GM19372 (cell line): ENCODE data around the gene FNDC3B.
"Not testable (repeated sequence)": the region's sequence is repeated elsewhere in the genome, so short reads cannot be mapped to it uniquely, and the experiment has no call there.

Experiments
- ATAC-seq: cut with Tn5 transposase; IDR thresholded peaks from one replicate; pipeline ENCODE4 v1.9.1; 2021; ENCODE audit warnings: mild to moderate bottlenecking, low read depth, moderate library complexity; ENCODE audit not compliant: unreplicated experiment

Gene FNDC3B

DNA sequence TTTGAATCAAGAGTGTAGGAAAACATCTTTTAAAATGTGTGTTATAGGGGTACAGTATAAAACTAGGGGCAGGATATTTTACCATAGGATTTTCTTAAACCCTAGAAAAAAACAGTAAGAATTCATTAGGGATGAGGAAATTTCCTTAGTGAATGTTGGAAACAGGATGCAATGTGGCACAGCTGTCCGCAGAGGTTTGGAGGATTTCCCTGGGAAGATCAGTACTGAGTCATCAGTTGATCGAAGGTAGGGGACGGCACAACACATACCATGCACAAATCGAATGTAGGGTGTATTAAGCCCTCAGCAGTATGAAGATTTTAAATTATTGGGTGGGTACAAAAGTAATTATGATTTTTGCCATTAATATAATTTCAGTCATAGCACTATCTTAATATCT, 49.9 kb downstream of the FNDC3B start:
- ATAC-seq: no peak

DNA sequence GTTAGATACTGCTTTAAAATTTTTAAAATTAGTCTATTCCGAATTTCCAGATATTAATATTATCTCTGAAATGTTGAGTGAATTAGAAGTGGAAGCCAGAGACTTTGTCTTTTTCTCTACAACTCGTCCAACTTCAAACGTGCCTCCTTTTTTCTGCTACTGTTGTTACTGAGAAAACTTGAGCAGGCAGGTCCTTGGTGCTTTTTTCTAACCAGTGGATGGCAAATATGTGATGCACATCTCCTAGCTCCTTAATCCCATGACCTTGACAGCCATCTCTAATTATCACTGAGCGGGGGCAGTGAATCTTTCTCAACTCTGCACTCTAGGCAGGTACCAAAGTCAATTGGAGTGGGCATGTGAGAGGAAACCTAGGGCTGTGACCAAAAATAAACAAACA, 50.7 kb downstream of the FNDC3B start:
- no peak for ATAC-seq

DNA sequence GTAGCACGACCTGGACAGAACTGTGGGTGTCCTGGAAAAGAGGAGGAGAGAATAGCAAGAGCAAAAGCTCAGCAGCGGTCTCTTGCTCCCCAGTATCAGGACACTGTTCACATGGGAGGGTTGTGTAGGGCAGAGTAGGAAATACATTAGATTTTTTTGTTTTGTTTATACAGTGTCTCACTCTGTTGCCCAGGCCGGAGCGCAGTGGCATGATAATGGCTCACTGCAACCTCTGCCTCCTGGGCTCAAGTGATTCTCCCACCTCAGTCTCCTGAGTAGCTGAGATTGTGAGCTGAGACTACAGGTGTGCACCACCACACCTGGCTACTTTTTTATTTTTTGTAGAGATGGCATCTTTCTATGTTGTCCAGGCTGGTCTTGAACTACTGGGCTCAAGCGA, 53.3 kb downstream of the FNDC3B start:
- no peak for ATAC-seq

DNA sequence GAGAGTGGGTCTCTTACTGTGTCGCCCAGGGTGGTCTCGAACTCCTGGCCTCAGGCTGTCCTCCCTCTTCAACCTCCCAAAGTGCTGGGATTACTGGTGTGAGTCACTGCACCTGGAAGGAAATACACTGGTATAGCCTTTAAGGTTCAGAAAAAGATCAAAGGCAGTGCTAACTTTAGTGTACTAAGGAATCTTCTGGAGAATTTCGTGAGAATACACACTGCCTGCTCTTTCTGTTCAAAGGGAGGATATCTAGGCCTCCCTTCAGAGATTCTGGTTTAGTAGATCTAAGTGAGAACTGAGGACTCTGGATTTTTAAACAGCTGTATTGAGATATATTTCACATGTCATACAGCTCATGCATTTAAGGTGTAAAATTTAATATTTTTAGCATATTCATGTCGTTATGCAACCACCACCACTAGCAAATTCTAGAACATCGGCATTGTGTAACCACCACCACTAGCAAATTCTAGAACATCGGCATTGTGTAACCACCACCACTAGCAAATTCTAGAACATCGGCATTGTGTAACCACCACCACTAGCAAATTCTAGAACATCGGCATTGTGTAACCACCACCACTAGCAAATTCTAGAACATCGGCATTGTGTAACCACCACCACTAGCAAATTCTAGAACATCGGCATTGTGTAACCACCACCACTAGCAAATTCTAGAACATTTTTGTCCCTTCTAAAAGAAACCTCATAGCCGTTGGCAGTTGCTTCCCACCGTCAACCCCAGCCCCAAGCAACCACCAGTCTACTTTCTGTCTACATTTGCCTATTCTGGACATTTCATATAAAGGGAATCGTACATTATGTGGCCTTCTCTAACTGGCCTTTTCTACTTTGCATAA, 54.4 kb downstream of the FNDC3B start:
- ATAC-seq: not testable (repeated sequence)

DNA sequence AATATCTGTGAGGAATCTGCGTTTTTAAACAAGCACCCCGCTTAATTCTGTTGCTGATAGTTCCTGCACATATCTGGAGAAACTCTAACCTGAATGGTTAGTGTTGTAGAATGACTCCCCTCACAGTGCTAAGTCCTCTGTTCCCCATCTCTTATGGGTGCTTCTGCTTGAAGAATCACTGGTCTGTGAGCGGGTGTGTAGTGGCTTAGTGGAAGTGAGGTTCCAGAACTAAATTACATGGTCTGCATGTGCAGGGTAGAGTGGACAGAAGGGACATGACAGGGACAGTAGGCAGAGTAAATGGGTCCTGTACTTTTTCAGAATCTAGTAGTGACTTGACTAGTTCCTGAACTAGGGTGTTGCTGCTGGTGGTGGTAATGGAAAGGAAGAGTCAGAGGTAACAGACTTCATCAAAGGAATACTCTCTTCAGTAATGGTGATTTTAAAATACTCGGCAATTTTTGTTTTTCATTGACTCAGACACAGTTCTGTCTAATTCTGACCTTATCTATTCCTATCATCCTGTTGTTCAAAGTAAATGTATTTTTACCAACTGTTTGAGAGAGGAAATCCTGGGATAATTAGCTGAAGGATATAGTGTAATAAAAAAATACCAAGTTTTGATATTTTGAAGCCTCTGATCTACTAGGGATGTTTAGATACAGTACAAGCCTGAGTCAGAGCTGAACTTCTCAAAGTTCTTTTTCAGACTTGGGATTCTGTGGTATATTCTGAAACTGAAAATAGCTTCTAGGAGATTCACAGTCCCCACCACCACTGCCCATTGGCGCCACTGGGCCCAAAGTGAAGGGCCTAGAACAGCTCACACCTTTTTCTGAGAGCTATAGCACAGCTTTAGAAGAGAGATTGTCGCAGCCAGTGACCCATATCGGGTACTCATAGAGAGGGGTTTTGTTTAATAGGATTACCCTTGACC, 55.5 kb downstream of the FNDC3B start:
- ATAC-seq: peak; percentile 83

DNA sequence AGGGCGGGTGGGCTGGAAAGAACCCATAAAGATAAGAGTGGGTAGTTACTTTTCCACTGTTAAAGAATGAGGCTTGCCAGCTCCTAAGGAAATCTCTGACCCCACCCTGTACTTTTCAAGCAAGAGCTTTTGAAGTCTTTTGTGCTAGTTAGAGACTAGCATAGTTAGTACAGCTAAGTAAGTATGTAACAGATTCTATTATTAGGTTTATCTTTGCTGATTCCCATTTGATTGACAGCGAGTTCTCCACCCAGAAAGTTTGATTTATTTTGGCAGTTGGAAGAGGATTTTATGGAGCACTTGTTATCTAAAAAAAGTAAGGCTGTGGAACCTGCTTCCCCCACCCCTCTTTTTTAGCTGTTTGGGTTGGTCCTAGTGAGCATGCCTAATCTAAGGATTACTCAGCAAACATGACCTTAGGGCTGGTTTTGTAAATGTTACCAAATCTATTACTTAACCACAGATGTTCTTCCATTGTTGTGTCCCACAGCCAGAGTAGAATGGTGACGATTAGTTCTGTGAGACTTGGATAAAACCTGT, 57.6 kb downstream of the FNDC3B start:
- no peak for ATAC-seq

DNA sequence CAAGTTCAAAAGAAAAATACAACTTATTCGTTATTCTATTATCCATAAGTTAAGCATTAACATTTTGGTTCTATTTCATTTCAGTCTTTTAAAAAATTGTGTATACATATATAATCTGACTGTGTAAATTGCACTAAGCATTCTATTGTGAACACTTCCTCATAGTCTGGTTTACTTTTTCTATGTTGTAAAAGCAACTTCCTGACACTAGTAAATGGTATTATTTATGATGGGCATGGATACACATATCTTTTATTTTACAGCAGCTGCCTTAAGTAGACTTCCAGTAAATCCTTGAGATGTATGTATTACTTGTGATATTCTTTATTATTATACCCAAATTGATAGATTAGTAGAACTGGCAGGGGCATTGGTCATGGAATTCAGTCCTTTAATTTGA, 58.2 kb downstream of the FNDC3B start:
- no peak for ATAC-seq

DNA sequence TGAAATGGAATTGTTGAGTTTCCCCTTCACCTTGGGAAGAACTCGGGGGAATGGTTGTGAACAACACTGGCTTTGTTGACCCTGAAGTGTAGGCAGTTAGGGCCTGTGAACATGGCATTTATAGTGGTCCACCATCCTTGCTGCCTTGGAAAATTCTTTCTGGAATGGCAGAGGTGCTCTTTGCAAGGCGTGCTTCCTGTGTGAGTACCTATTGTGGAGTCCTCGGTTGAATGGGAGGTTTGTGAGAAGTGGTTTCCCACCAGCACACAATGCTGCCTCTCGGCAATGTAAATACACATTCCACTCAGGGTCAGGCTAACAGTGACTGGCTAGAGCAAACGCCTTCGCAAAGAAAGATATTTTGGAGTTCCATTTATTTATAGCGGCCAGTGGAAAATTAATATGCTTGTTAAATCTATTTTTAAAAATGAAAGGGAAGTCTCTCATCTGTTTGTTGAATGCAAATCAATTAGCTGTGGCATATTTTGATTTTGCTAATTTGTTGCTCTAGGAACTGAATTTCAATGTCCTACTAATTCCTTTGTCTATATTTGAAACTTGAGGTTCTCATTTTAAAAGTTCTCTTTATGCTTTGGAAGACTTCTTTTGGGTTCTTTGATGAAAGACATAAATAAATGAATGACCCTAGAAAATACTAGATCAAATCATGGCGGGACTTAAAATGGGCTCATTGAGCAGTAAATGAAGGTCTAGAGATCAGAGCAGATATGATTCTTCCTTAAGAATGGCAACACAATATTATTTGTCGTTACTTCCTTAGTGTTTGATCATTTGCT, 59.5 kb downstream of the FNDC3B start:
- no peak for ATAC-seq

DNA sequence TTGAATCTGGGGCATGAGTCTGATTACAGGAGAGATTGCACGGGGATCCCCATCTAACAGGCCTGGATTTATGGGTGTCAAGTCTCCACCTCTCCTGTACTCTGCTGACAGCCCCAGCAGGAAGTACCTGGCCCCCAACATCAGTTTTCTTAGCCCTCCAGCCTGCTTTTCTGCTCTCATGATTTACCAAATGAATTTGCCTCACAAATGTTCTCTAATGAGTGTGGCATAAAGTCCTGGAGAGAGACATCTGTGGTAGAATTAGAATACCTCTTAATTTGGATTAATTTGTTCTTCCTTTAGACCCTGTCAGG, 60.1 kb downstream of the FNDC3B start:
- no peak for ATAC-seq

DNA sequence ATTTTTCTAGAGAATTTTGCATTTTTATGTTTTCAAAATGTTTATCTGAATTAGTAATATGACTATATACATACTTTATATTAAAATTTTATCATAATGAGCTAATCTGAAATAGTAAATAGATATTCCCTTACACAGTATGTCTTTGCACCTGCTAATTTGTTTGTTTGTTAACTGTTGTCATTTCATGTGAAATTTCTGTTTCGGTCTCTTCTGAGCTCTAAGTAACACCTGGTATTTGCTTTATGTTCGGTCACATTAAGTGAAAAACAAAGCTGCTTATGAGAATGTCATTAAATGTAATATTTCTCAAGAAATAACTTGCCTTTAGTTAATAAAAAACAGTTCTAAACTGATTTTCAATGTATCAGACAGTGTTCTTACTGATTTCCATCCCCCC, 61.1 kb downstream of the FNDC3B start:
- no peak for ATAC-seq

DNA sequence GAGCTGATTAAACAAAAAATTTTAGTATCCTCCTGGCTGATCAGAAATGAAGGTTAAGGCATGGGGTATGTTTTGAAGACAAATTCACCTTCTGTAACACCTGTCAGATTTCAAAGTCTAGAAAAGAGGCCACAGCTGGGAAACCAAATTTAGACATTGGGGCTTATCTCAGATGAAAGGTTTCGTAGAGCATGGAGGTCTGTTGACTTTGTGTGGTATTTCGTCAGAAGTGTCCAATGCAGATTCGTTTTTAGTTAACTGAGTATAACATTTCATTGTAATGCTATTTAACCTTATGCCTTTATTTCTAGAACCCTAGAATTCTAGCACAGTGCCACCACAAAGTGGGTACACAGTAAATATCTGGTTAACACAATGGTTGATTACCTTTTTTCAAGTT, 61.7 kb downstream of the FNDC3B start:
- no peak for ATAC-seq

DNA sequence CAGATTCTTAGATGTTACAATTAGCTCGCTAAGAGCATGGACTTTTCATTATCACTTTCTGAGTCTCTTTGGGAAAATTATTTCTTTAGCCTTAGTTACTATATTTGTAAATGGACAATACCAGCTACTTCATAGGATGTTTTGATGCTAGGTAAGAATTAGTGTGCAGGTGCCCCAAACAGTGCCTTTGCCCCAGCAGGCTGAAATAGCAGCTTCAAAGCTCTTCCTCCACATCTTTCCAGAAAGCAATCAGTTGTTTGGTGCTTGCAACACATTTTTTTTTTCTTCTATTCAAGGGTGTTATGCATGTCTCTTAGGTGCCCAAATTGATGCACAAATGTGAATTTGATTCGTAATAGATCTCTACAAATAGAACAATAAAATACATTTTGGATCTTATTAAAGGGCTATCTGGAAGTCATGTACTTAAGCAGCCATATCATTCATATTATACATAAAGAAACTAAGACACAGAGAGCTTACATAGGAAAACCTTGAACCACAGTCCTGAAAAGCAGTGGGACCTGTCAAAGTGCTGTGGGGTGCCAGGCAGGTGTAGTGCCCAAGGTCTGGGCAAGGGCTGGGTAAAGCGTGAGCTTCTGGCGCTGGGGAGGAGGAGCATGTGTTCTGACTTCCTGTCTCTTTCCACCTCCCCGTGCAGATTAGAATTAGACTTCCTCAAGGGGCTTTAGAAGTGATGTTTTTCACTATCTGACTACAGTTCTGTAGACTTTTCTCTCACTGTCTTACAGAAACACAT, 62.9 kb downstream of the FNDC3B start:
- no peak for ATAC-seq

DNA sequence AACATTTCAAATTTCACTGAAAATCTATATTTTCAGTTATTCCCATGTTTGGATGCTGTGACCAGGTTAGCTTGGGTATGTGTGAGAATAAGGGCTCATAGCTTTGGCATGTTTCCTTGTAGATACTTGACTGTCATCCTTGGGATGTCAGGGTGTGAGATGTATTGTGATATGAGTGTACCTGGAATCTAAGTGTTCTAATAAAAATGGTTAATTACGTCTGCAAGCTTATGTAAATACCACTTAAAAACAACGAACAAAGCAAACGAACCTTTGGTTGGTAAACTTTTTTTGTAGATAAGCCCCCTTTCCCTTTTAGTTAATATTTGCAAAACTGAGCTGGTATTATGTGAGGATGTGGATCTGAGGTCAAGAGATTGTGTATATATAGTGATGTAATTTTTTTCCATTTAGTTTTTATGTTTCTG, 63.5 kb downstream of the FNDC3B start:
- no peak for ATAC-seq

DNA sequence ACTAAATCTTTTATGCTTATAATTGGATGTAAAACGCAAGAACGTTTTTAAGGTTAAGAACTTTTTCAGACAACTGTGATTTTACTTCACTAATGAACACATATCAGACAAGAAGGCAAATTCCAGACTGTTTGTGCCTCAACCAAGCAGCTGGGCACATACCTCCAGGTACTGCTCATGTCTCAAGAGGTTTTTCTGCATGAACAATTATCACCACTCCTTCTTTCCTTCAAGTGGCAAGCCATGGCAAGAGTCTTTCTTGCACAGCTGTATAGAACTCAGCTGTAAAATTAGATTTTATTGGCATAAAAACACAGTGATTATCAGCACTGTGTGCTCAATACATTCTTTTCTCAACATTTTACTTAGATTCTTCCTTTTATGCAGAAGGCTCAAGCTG, 64.3 kb downstream of the FNDC3B start:
- ATAC-seq: no peak

DNA sequence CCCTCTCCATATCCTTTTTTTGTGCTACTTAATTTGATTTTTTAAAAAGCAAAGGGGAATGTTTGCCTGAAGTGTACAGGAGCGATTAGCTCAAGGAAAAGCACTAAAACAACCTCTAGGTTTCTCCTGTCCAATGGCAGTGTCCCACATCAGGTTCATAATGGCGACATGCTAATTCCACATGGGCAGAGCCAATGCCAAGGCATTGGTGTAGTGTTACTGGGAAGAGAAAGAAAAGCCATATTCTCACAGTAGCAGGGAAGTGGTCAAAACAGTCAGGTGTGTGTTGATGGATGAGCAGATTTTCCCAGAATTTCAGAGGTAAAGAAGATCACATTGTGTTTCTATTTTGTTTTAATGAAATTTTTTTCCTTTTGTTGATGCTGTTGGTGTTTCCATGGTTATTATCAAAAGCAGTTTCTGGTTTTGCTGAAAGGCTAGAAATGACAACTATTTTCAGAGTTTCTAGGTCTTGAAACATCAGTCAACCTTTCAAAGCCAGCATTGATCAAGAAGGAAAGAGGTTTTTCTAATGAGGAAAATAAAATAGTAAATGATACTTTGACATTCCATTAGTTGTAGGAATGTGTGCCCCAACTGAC, 65.2 kb downstream of the FNDC3B start:
- ATAC-seq: no peak

DNA sequence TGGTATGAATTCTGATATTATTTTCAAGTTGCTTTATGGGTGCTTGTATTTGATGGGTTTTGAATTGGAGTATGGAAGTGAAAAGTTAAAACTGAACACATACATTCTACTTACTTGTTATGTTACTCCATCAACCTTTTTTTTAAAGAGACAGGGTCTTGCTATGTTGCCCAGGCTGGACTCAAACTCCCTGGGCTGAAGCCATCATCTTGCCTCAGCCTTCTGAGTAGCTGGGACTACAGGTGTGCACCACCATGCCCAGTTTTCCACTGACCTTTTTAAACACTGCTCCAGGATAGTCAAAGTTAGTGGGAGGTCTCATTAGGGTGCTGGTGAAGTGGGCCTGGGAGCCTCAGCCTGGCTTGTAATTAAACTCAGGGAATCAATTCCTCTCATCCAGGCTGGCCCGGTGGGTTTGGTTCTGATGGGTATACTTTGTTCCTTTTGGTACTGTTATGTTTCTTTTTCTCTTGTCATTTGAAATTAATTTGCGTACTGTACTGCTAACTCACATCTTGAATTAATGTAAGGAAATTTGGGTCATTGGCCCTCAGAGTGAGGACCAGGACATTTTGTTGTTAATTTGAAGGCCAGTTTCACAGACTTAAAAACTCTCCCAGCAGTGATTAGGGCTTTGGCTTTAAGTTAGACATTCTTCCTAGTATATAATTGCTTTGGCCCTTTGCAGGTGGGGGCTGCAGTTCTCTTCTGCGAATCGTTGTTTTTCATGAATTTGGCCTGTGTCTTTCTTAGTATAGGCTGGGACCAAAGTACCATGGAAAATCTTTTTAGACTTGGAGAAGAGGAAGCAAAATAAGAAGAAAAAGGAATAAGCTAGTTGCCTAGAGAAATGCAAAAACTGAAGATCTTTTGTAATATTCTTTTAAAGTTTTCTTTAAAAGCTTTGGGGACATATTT, 66.9 kb downstream of the FNDC3B start:
- no peak for ATAC-seq

DNA sequence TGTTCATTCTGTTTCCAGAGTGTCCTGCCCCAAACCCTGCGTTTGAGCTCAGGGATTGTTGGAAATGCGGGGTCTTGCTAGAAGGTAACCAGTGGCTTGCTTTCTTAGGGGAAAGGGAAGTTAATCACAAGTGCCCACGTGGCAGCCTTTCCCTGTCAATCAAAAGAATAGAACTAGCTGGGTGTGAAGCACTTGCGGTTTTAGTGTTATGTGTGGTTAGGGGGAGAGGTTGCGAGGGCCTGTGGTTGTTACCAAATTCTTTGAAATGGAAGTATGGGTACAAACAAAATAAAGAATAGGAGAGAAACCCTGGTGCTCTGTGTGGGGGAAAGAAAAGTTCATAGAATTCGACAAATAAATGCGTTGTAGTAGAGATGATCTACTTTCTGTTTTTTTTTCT, 67.6 kb downstream of the FNDC3B start:
- peak; percentile 50 for ATAC-seq

DNA sequence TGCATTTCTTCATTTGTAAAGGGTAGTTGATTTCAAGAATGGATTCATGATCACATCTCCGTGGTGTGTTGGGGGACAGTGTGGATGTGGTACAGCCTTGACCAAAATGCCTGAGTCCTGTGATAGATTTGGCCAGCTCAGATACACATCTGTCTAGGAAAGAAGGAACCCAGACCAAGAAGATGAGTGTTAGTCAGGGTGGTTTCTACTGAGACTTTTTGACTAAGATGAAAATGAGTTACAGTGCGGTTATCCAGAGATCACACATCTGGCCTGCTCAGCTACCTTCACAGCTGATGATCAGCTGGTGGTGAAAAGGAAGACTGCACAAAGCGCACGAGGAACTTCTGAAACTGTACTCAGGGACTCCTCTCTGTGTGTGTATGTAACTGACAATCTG, 68.0 kb downstream of the FNDC3B start:
- peak; percentile 89 for ATAC-seq
